CD4-positive, CD25-positive, alpha-beta regulatory T cell (primary cell): ENCODE measurements around the gene MTF2. TPM values are rescaled to one million over a fixed set of nuclear protein-coding genes. Genes with fewer than 3 reads are reported as not detected.

Source experiments
- ATAC-seq, 2 donors: fragments of 150-1000 bp; cut with Tn5 transposase; one replicate each; pipeline ENCODE4 v1.10.0; 2021; ENCODE audit warnings: low read depth in 2 of 2, moderate number of reproducible peaks in 2 of 2, moderate library complexity in 1 of 2
- DNase-seq, 3 donors: peaks; one replicate each; pipeline versions ENCODE4 v3.0.0 to v3.0.0-alpha.2; 2012 to 2022; ENCODE audit warnings: mixed read lengths in 1 of 3
- H3K27ac ChIP-seq: one replicate; pipeline ENCODE4 v1.7.0; 2013; ENCODE audit warnings: mild to moderate bottlenecking, low read length; ENCODE audit not compliant: insufficient read depth, poor library complexity, severe bottlenecking
- H3K27me3 ChIP-seq: one replicate; pipeline ENCODE4 v1.7.0; 2013; ENCODE audit warnings: low read length; ENCODE audit not compliant: control insufficient read depth, insufficient read depth
- H3K36me3 ChIP-seq: one replicate; pipeline ENCODE4 v1.7.0; 2013; ENCODE audit warnings: mild to moderate bottlenecking, low read length, moderate library complexity; ENCODE audit not compliant: control insufficient read depth, insufficient read depth
- H3K4me1 ChIP-seq: 2 replicates; pipeline ENCODE4 v1.7.0; 2013; ENCODE audit warnings: mild to moderate bottlenecking, low read length; ENCODE audit not compliant: insufficient read depth, control insufficient read depth, poor library complexity, severe bottlenecking
- H3K4me3 ChIP-seq: one replicate; pipeline ENCODE4 v1.7.0; 2013; ENCODE audit warnings: low read depth, mild to moderate bottlenecking, low read length, moderate library complexity
- H3K9me3 ChIP-seq, 2 experiments: 1 replicate in 1 of 2; 2 replicates in 1 of 2; pipeline ENCODE4 v1.7.0; 2013; ENCODE audit warnings: low read length in 2 of 2, mild to moderate bottlenecking in 1 of 2, moderate library complexity in 1 of 2; ENCODE audit not compliant: control insufficient read depth in 2 of 2
- H3K27ac Mint-ChIP-seq, 3 donors: one replicate each; pipeline ENCODE4 v1.8.0; 2020 to 2022; ENCODE audit warnings: mild to moderate bottlenecking in 3 of 3, mixed read lengths in 3 of 3, moderate library complexity in 2 of 3
- H3K27me3 Mint-ChIP-seq: one replicate; pipeline ENCODE4 v1.8.0; 2022; ENCODE audit warnings: mild to moderate bottlenecking, mixed read lengths
- H3K36me3 Mint-ChIP-seq: one replicate; pipeline ENCODE4 v1.8.0; 2020; ENCODE audit warnings: mixed read lengths
- H3K4me1 Mint-ChIP-seq, 4 donors: one replicate each; pipeline ENCODE4 v1.8.0; 2020 to 2022; ENCODE audit warnings: mixed read lengths in 4 of 4, mild to moderate bottlenecking in 1 of 4
- H3K4me3 Mint-ChIP-seq, 4 donors: one replicate each; pipeline ENCODE4 v1.8.0; 2020 to 2022; ENCODE audit warnings: mild to moderate bottlenecking in 4 of 4, mixed read lengths in 4 of 4, moderate library complexity in 3 of 4
- H3K9me3 Mint-ChIP-seq, 7 donors: one replicate each; pipeline ENCODE4 v1.8.0; 2020 to 2022; ENCODE audit warnings: mixed read lengths in 7 of 7, mild to moderate bottlenecking in 3 of 7, moderate library complexity in 2 of 7
- polyA plus RNA-seq, 4 donors: library from polyadenylated mRNA; unstranded; fragments of 300-500 nt; fragmentation: Illumina TruSeq; gene quantifications; one replicate each; pipeline ENCODE4 v1.2.3, GENCODE V29; 2021
- total RNA-seq: library from RNA; stranded (reverse); gene quantifications from one replicate; pipeline ENCODE4 v1.2.3, GENCODE V29; 2022

MTF2 gene
- total and polyA plus RNA-seq, 5 donors from 2014 or later = 53.0 to 80.5 (median 77.5) TPM

DNA sequence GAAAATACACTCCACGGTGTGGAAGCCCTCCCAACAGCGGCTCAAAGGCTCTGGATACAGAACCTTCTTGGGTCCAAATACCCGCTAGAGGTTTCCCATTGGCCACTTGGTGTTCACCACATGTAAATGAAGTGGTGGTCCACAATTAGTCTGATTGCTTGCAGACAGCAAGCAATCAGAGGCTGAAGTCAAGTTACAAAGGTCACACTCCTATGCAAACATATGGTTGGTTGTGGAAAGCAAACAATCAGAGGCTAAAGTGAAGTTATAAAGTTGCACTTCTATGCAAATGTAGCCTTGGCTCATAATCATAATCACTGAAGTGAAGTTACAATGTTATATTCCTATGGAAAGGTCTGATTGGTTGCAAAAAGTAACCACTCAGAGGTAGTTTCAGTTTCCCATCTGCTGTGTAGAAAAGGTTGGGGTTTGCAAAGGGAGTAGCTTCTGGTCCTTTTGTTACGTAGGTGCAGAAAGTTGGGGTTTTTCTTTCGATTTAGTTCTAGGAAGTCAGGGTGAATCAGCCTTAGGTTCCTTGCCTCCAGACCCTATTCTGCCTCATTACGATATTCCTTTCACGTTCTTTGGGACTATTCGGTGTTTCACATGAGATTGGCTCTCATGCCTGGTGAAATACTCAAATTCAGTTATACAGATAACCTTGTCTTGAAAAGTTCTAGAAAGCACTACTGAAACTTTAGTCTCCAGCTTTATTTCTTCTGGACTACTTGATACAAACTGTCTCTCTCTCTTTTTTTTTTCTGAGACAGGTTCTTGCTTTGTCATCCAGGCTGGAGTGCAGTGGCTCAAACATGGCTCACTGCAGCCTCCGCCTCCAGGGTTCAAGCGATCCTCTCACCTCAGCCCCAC, 36.7 kb upstream of the MTF2 start:
- Mint-ChIP-seq H3K4me1 (peaks cover 0 to 18% (median 10%) of the 10 kb centered on the region in 4 donors), H3K27me3 (peaks cover 4% of the 10 kb centered on the region), H3K4me3 (peak overlapping the region; percentile 44 to 93 (median 88)), H3K9me3 (no peaks in the 10 kb centered on the region), H3K36me3 (no peaks in the 10 kb centered on the region), H3K27ac (peak overlapping the region; percentile 87 to 96 (median 89))
- ATAC-seq (peak; percentile 99 to 100), DNase-seq (peak; percentile 35 to 94 (median 83))
- Histone ChIP-seq H3K27ac (peak overlapping the region; percentile 91), H3K27me3 (no peaks in the 10 kb centered on the region), H3K9me3 (no peaks in the 10 kb centered on the region), H3K4me1 (peaks cover 17% of the 10 kb centered on the region), H3K4me3 (peak overlapping the region; percentile 93), H3K36me3 (no peaks in the 10 kb centered on the region)

DNA sequence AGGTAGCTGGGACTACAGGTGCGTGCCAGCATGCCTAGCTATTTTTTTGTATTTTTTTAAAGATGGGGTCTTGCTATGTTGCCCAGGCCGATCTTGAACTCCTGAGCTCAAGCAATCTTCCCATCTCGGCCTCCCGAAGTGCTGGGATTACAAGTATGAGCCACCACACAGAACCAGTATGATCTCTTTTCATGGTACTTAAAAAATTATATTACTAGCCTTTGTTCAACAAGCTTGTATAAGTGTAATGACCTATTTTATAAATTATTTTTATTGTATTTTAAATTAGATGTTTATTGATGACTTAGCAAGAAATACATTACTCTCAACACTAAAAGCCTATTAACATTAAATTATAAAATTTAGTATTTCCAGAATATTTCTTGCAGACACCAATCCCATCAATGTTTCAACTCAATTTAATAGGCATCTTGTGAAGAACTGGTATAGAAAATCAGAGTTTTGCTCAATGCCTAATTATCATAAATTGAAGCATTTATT, 36.0 kb upstream of the MTF2 start:
- no peaks in the 10 kb centered on the region for H3K9me3 Mint-ChIP-seq
- Histone ChIP-seq H3K36me3 (no peaks in the 10 kb centered on the region), H3K4me3 (peak overlapping the region; percentile 93), H3K27me3 (no peaks in the 10 kb centered on the region), H3K4me1 (peaks cover 17% of the 10 kb centered on the region), H3K27ac (peak overlapping the region; percentile 91), H3K9me3 (no peaks in the 10 kb centered on the region)
- ATAC-seq = no peak
- DNase-seq = no peak
- H3K27me3 Mint-ChIP-seq = peaks cover 4% of the 10 kb centered on the region
- peak overlapping the region in 3 of 4 donors; percentile 87 to 93 (median 88) for H3K4me3 Mint-ChIP-seq
- H3K36me3 Mint-ChIP-seq = no peaks in the 10 kb centered on the region
- H3K27ac Mint-ChIP-seq = peak overlapping the region; percentile 87 to 96 (median 89)
- H3K4me1 Mint-ChIP-seq = peaks cover 0 to 18% (median 10%) of the 10 kb centered on the region in 4 donors

DNA sequence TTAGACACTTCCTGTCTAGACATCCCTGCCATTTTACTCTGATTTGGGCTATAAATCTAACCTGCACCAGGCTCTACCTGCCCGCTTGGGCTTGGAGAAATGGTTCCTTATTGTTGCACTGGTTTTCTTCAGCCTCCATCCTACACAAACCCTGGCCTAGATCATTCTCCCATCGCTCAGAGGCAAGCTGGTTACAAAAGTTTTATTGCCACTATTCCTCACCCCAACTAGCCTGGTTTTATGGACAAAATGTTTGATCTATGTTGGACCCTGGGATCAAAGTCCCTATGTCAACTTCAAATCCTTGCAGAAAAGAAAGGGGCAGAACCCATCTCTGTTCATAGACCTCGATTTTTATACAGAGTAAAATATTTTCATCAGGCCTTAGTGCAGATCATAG, 31.5 kb upstream of the MTF2 start:
- no peaks in the 10 kb centered on the region for H3K9me3 ChIP-seq
- H3K4me3 ChIP-seq = no peak overlapping the region
- Mint-ChIP-seq H3K27ac (no peak overlapping the region), H3K27me3 (peaks cover 15% of the 10 kb centered on the region), H3K4me3 (no peak overlapping the region), H3K9me3 (peaks cover 0 to 1% (median 0%) of the 10 kb centered on the region in 7 donors), H3K36me3 (no peaks in the 10 kb centered on the region), H3K4me1 (peaks cover 0 to 4% (median 1%) of the 10 kb centered on the region in 4 donors)
- H3K27ac ChIP-seq = no peak overlapping the region
- H3K36me3 ChIP-seq = no peaks in the 10 kb centered on the region
- ATAC-seq = no peak
- no peaks in the 10 kb centered on the region for H3K27me3 ChIP-seq
- H3K4me1 ChIP-seq = peaks cover 6% of the 10 kb centered on the region
- no peak for DNase-seq

DNA sequence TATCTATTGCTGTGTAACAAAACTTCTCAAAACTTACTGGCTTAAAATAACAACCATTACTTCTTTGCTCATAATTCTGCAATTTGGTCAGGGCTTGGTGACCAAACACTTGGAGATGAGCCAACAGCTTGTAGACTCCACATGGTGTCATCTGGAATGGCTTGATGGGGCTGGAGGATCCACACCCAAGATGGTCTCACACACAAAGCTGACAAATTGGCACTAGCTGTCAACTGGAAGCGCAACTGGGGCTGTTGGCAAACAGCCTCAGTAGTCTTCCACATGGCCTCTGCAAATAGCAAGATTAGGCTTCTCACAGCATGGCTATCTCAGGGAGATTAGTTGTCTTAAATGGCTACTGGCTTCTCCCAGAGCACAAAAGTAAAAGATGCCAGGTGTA, 27.1 kb upstream of the MTF2 start:
- ATAC-seq (no peak), DNase-seq (no peak)
- Histone ChIP-seq H3K27me3 (peaks cover 2% of the 10 kb centered on the region), H3K9me3 (no peaks in the 10 kb centered on the region), H3K4me1 (no peaks in the 10 kb centered on the region), H3K4me3 (no peak overlapping the region), H3K36me3 (no peaks in the 10 kb centered on the region), H3K27ac (no peak overlapping the region)
- no peak overlapping the region for H3K27ac Mint-ChIP-seq
- peaks cover 34% of the 10 kb centered on the region for H3K27me3 Mint-ChIP-seq
- H3K9me3 Mint-ChIP-seq = peaks cover 0 to 1% (median 0%) of the 10 kb centered on the region in 7 donors
- no peaks in the 10 kb centered on the region for H3K36me3 Mint-ChIP-seq
- no peak overlapping the region for H3K4me3 Mint-ChIP-seq
- no peaks in the 10 kb centered on the region for H3K4me1 Mint-ChIP-seq

DNA sequence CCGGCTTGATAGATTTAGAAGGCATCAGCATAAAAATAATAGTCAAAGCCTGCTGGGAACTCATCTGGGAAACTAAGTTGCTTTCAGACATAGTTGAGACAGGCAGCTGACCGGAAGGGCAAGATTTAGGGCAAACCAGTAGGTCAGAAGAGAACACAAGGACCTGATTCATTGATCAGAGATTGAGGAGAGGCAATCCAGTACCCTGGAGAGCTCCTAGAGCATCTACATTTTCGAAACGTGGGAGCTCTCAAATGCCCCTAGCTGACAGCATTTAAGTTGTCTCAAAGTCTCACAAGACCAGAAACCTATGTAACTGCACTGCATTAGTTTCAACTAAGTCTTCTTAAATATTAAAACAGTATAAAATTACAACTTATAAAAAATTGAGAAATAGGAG, 22.9 kb upstream of the MTF2 start:
- DNase-seq = peak in 1 of 3 donors; percentile 35
- Histone ChIP-seq H3K4me1 (no peaks in the 10 kb centered on the region), H3K4me3 (no peak overlapping the region), H3K27ac (no peak overlapping the region), H3K27me3 (peaks cover 5% of the 10 kb centered on the region), H3K9me3 (no peaks in the 10 kb centered on the region), H3K36me3 (no peaks in the 10 kb centered on the region)
- H3K36me3 Mint-ChIP-seq = no peaks in the 10 kb centered on the region
- no peak overlapping the region for H3K4me3 Mint-ChIP-seq
- no peak overlapping the region for H3K27ac Mint-ChIP-seq
- peaks cover 41% of the 10 kb centered on the region for H3K27me3 Mint-ChIP-seq
- H3K4me1 Mint-ChIP-seq = no peaks in the 10 kb centered on the region
- peaks cover 0 to 2% (median 0%) of the 10 kb centered on the region in 7 donors for H3K9me3 Mint-ChIP-seq
- no peak for ATAC-seq

DNA sequence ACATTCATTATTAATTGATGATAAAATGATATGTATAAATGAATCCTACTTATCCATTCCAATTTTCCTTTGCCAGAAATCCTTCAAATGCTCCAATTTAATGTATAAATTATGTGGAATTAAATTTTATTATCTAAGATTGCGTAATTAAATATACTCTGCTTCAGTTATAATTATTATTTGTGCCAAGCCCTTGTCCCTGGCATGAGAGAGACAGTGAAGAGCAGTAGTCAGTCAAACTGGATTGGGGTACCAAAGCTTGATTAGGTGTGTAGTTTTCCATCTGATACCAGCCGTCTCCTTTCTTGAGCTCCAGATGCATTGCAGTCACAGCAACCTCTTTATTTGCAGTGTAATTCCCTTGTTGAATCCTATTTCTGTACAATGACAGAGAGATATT, 22.4 kb upstream of the MTF2 start:
- no peaks in the 10 kb centered on the region for H3K4me1 Mint-ChIP-seq
- H3K27ac Mint-ChIP-seq = no peak overlapping the region
- DNase-seq (no peak), ATAC-seq (no peak)
- Histone ChIP-seq H3K4me1 (no peaks in the 10 kb centered on the region), H3K9me3 (no peaks in the 10 kb centered on the region), H3K27me3 (peaks cover 5% of the 10 kb centered on the region), H3K4me3 (no peak overlapping the region), H3K27ac (no peak overlapping the region), H3K36me3 (no peaks in the 10 kb centered on the region)
- H3K27me3 Mint-ChIP-seq = peaks cover 46% of the 10 kb centered on the region
- H3K9me3 Mint-ChIP-seq = peaks cover 0 to 2% (median 0%) of the 10 kb centered on the region in 7 donors
- H3K4me3 Mint-ChIP-seq = no peak overlapping the region
- H3K36me3 Mint-ChIP-seq = no peaks in the 10 kb centered on the region

DNA sequence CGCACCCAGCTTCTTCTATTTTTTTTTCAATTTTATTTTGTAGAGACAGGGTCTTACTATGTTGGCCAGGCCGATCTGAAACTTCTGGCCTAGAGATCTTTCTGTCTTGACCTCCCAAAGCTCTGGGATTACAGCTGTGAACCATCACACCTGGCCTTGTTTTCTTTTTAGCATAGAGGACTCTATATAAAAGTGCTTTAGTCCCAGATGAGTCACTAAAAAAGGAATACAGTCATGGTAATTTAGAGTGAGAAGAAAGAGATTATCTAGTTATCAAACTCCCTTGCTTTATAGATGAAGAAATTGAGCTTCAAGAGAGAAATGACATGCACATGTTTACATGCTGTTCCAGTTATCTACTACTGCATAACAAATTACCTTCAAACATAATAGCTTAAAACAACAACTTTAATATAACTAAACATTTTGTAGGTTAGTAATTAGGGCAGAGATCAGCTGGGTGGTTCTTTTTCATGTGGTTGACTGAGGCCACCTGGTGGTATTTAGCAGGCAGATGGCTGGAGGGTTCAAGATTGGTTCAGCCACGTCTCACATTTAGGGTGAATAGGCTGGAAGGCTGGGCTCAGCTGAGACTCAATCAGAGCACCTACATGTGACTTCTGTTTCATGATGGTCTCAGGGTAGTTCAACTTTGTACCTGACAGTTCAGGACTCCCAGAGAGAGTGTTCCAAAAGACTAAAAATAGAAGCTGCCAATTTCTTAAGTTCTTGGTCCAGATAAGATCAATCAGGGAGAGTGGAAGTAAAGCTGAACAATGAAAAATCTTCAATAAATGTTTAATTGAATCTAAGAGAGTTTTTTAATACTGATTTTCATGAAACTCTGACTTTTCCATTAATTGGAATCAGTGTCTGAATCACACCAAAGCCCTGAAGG, 16.9 kb upstream of the MTF2 start:
- peak; percentile 85 to 89 for ATAC-seq
- Mint-ChIP-seq H3K4me1 (peaks cover 0 to 6% (median 4%) of the 10 kb centered on the region in 4 donors), H3K4me3 (no peak overlapping the region), H3K27me3 (peaks cover 63% of the 10 kb centered on the region), H3K9me3 (peaks cover 0 to 2% (median 0%) of the 10 kb centered on the region in 7 donors), H3K36me3 (no peaks in the 10 kb centered on the region), H3K27ac (no peak overlapping the region)
- Histone ChIP-seq H3K4me1 (no peaks in the 10 kb centered on the region), H3K36me3 (no peaks in the 10 kb centered on the region), H3K4me3 (no peak overlapping the region), H3K9me3 (no peaks in the 10 kb centered on the region), H3K27me3 (peaks cover 6% of the 10 kb centered on the region), H3K27ac (no peak overlapping the region)
- peak; percentile 26 to 76 (median 53) for DNase-seq
